Esophagus (tissue), 2 donors: ENCODE results near the gene CASKIN1. TPM values are rescaled to one million over a fixed set of nuclear protein-coding genes. Genes with fewer than 3 reads are reported as not detected.

Source experiments
- H3K27ac ChIP-seq, 2 donors: one replicate each; pipeline ENCODE4 v1.5.1; 2013; ENCODE audit warnings: low read depth in 2 of 2, mild to moderate bottlenecking in 2 of 2, inconsistent platforms in 1 of 2, low read length in 1 of 2, moderate library complexity in 1 of 2
- H3K27me3 ChIP-seq, 2 donors: one replicate each; pipeline ENCODE4 v1.6.1; 2013; ENCODE audit warnings: low read length in 2 of 2, control low read depth in 1 of 2, mild to moderate bottlenecking in 1 of 2; ENCODE audit not compliant: insufficient read depth in 2 of 2, control insufficient read depth in 1 of 2
- H3K36me3 ChIP-seq, 2 donors: one replicate each; pipeline ENCODE4 v1.6.1; 2013; ENCODE audit warnings: low read length in 1 of 2; ENCODE audit not compliant: control insufficient read depth in 2 of 2, insufficient read depth in 2 of 2
- H3K4me1 ChIP-seq, 2 donors: one replicate each; pipeline ENCODE4 v1.6.1; 2013; ENCODE audit warnings: low read length in 1 of 2; ENCODE audit not compliant: control insufficient read depth in 2 of 2, insufficient read depth in 2 of 2
- H3K4me3 ChIP-seq, 2 donors: one replicate each; pipeline ENCODE4 v1.5.1; 2013; ENCODE audit warnings: low read length in 2 of 2, mild to moderate bottlenecking in 2 of 2, low read depth in 1 of 2, moderate library complexity in 1 of 2
- H3K9me3 ChIP-seq, 2 donors: one replicate each; pipeline ENCODE4 v1.6.1; 2013; ENCODE audit warnings: mild to moderate bottlenecking in 2 of 2, low read depth in 1 of 2, low read length in 1 of 2, moderate library complexity in 1 of 2; ENCODE audit not compliant: control insufficient read depth in 2 of 2, insufficient read depth in 1 of 2
- WGBS, 2 donors: extraction: QIAGEN DNeasy Blood & Tissue Kit; methylation state at CpG; one replicate each; pipeline ENCODE4 v1.1.7; 2013; 5-methylcytosine and 5-hydroxymethylcytosine counted together
- polyA plus RNA-seq, 2 donors: library from polyadenylated mRNA; stranded (reverse); fragments of 200-250 nt; gene quantifications; one replicate each; pipeline ENCODE4 v1.2.3, GENCODE V29; 2013
- donor health status: healthy with polysubstance abuse.
- donor health status: Bipolar disorder and iron deficiency.

The CASKIN1 gene
- polyA plus RNA-seq, 2 donors, result 0.29 to 0.81 TPM

- H3K9me3 ChIP-seq, result no peaks in the 10 kb centered on the region
- H3K27ac ChIP-seq, result peak overlapping the region; percentile 92 to 93
- WGBS, 2 donors, result 55 to 62% methylated on average over 26 of the region's 26 CpGs
- peaks cover 5 to 21% of the 10 kb centered on the region in 2 donors for H3K36me3 ChIP-seq
- no peaks in the 10 kb centered on the region for H3K27me3 ChIP-seq
- no peak overlapping the region for H3K4me3 ChIP-seq
- peaks cover 16 to 47% of the 10 kb centered on the region in 2 donors for H3K4me1 ChIP-seq
Observed at GRCh38 chr16:2163211-2163881, 33.1 kb downstream of the CASKIN1 start.

GRCh38 chr16:2162676-2163118, 33.7 kb downstream of the CASKIN1 start:
- peaks cover 5 to 18% of the 10 kb centered on the region in 2 donors for H3K36me3 ChIP-seq
- H3K27ac ChIP-seq, result peak overlapping the region; percentile 92 to 93
- H3K4me1 ChIP-seq, result peaks cover 21 to 54% of the 10 kb centered on the region in 2 donors
- WGBS, 2 donors, result 50 to 72% methylated on average over 13 of the region's 13 CpGs
- no peaks in the 10 kb centered on the region for H3K27me3 ChIP-seq
- no peaks in the 10 kb centered on the region for H3K9me3 ChIP-seq
- no peak overlapping the region for H3K4me3 ChIP-seq

GRCh38 chr16:2161911-2162310, 34.5 kb downstream of the CASKIN1 start:
- Histone ChIP-seq H3K4me3 (no peak overlapping the region), H3K36me3 (peaks cover 5 to 15% of the 10 kb centered on the region in 2 donors), H3K9me3 (no peaks in the 10 kb centered on the region), H3K4me1 (peaks cover 25 to 62% of the 10 kb centered on the region in 2 donors), H3K27ac (peak overlapping the region; percentile 92 to 93), H3K27me3 (no peaks in the 10 kb centered on the region)
- WGBS, 2 donors, result 61 to 79% methylated on average over 10 of the region's 10 CpGs

GRCh38 chr16:2160915-2161551, 35.4 kb downstream of the CASKIN1 start:
- Histone ChIP-seq H3K36me3 (peaks cover 4 to 10% of the 10 kb centered on the region in 2 donors), H3K27ac (peak overlapping the region; percentile 92 to 93), H3K9me3 (no peaks in the 10 kb centered on the region), H3K4me1 (peaks cover 27 to 64% of the 10 kb centered on the region in 2 donors), H3K27me3 (no peaks in the 10 kb centered on the region), H3K4me3 (no peak overlapping the region)
- WGBS, 2 donors, result 33 to 44% methylated on average over 16 to 20 of the region's 20 CpGs

- H3K9me3 ChIP-seq, result no peaks in the 10 kb centered on the region
- peak overlapping the region; percentile 65 to 82 for H3K27ac ChIP-seq
- H3K4me1 ChIP-seq, result peaks cover 27 to 64% of the 10 kb centered on the region in 2 donors
- WGBS, 2 donors, result 39 to 59% methylated on average over 21 to 24 of the region's 24 CpGs
- peaks cover 0 to 4% of the 10 kb centered on the region in 2 donors for H3K36me3 ChIP-seq
- H3K4me3 ChIP-seq, result peak overlapping the region; percentile 4 to 14
- no peaks in the 10 kb centered on the region for H3K27me3 ChIP-seq
Observed at GRCh38 chr16:2159175-2159838, 37.1 kb downstream of the CASKIN1 start.

GRCh38 chr16:2158262-2158638, 38.2 kb downstream of the CASKIN1 start:
- Histone ChIP-seq H3K27ac (peak overlapping the region; percentile 65 to 82), H3K4me3 (no peak overlapping the region), H3K9me3 (no peaks in the 10 kb centered on the region), H3K27me3 (no peaks in the 10 kb centered on the region), H3K4me1 (peaks cover 24 to 58% of the 10 kb centered on the region in 2 donors), H3K36me3 (peaks cover 0 to 4% of the 10 kb centered on the region in 2 donors)
- WGBS, 2 donors, result 76 to 82% methylated on average over 15 of the region's 15 CpGs

GRCh38 chr16:2157480-2158261, 38.7 kb downstream of the CASKIN1 start:
- peaks cover 0 to 4% of the 10 kb centered on the region in 2 donors for H3K36me3 ChIP-seq
- peaks cover 30 to 60% of the 10 kb centered on the region in 2 donors for H3K4me1 ChIP-seq
- H3K27ac ChIP-seq, result peak overlapping the region; percentile 65 to 82
- no peaks in the 10 kb centered on the region for H3K9me3 ChIP-seq
- H3K4me3 ChIP-seq, result no peak overlapping the region
- 51 to 57% methylated on average over 27 of the region's 27 CpGs for WGBS, 2 donors
- H3K27me3 ChIP-seq, result no peaks in the 10 kb centered on the region

GRCh38 chr16:2156849-2157224, 39.6 kb downstream of the CASKIN1 start:
- peaks cover 32 to 55% of the 10 kb centered on the region in 2 donors for H3K4me1 ChIP-seq
- H3K27me3 ChIP-seq, result no peaks in the 10 kb centered on the region
- peaks cover 0 to 4% of the 10 kb centered on the region in 2 donors for H3K36me3 ChIP-seq
- WGBS, 2 donors, result 53 to 59% methylated on average over 5 of the region's 5 CpGs
- H3K27ac ChIP-seq, result peak overlapping the region; percentile 65 to 82
- H3K4me3 ChIP-seq, result peak overlapping the region; percentile 71 to 77
- H3K9me3 ChIP-seq, result no peaks in the 10 kb centered on the region
